ENCODE data around the gene PSMD3. TPM values are rescaled to one million over a fixed set of nuclear protein-coding genes. Genes with fewer than 3 reads are reported as not detected.

PSMD3 gene
- total RNA-seq, 1 experiment from 2014 or later, result 179 TPM

DNA sequence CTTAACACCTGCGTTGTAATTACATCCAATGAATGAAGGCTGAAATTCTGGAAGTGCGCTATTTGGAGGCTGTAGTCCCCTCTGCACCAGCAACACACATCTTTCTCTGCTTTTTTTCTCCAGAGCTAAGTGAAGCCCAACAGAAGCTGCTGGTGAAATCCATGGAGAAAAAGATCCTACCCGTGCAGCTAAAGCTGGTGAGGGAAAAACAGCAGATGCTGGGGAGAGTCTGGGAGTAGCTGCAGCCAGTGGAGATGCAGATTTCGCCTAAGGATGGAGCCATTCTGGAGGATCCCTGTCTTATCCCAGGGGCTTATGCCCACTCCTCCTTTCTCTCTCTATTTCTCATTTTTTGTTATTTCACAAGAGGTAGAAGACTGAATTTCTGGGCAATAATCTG is 4.8 kb upstream of the PSMD3 start:
- no TSS peak for BruUV-seq (replicated peaks)
- ChIA-PET CTCF (interaction anchor here (1.1 kb wide), 1 partner anchor 17 kb away, joined by 3 read pairs; no protein-coding TSS in a partner anchor), POLR2A (no interaction called here)
- H3K4me3 Mint-ChIP-seq (ENCODE audit: unreplicated experiment), result no peak overlapping the region
- intact Hi-C loops (cut with micrococcal nuclease; ENCODE audit: unreplicated experiment), result no loop called here
- H3K4me1 Mint-ChIP-seq (ENCODE audit: low read depth, unreplicated experiment), result peaks cover 14% of the 10 kb centered on the region
- no peaks in the 10 kb centered on the region for H3K27me3 ChIP-seq (replicated peaks; ENCODE audit: control insufficient read depth, insufficient read depth, low read length)
- H3K4me3 ChIP-seq (ENCODE audit: low read depth, low read length), result no peak overlapping the region
- no peaks in the 10 kb centered on the region for H3K4me1 ChIP-seq
- H3K27me3 Mint-ChIP-seq (ENCODE audit: insufficient read depth, unreplicated experiment), result no peaks in the 10 kb centered on the region
- peaks cover 11% of the 10 kb centered on the region for H3K36me3 Mint-ChIP-seq (ENCODE audit: insufficient read depth, unreplicated experiment)
- H3K9me3 ChIP-seq, result no peaks in the 10 kb centered on the region
- DNase-seq, result no peak
- TF ChIP-seq, protein P1, sequence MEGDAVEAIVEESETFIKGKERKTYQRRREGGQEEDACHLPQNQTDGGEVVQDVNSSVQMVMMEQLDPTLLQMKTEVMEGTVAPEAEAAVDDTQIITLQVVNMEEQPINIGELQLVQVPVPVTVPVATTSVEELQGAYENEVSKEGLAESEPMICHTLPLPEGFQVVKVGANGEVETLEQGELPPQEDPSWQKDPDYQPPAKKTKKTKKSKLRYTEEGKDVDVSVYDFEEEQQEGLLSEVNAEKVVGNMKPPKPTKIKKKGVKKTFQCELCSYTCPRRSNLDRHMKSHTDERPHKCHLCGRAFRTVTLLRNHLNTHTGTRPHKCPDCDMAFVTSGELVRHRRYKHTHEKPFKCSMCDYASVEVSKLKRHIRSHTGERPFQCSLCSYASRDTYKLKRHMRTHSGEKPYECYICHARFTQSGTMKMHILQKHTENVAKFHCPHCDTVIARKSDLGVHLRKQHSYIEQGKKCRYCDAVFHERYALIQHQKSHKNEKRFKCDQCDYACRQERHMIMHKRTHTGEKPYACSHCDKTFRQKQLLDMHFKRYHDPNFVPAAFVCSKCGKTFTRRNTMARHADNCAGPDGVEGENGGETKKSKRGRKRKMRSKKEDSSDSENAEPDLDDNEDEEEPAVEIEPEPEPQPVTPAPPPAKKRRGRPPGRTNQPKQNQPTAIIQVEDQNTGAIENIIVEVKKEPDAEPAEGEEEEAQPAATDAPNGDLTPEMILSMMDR (IDR thresholded peaks at IDR 0.05; ENCODE audit: insufficient read depth in 1 of 2, low read depth in 1 of 2, low read length in 1 of 2, severe bottlenecking in 1 of 2, unreplicated experiment in 1 of 2), result no peak
- no peak overlapping the region for H3K27ac Mint-ChIP-seq (ENCODE audit: unreplicated experiment)
- H3K9me3 Mint-ChIP-seq (ENCODE audit: unreplicated experiment), result no peaks in the 10 kb centered on the region
- no peaks in the 10 kb centered on the region for H3K36me3 ChIP-seq (ENCODE audit: control insufficient read depth, insufficient read depth, low read length)

DNA sequence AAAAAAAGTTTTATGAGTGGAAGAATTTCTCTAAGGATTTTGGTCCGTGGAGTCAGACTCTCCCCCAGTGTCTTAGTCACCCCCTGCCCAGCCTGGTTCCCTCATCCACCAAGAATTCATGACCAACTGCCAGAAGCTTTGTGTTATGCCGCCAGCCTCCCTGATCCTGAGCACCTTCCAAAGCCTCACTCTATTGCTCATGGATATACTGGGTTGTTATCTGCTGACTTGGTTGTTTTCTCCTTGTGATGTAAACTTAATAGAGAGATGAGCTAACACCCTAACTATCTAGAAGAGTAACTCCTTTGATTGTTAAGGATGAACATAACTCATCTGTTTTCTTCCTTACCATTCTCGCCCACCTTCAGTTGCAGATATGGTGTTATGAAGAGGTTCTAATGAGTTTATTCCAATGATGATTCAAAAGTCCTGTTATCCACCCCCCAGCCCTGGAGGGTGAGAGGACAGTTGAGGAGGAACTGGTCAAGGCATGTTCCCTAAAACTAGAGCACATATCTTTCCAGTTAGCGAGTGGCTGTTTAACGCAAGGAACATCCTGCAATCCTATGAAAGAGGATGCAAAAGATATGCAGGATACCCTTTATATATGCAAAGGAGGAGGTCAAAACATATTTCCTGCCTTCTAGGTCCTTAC is 1.5 kb upstream of the PSMD3 start:
- H3K36me3 Mint-ChIP-seq (ENCODE audit: insufficient read depth, unreplicated experiment), result peaks cover 27% of the 10 kb centered on the region
- H3K27me3 Mint-ChIP-seq (ENCODE audit: insufficient read depth, unreplicated experiment), result no peaks in the 10 kb centered on the region
- CTCF ChIA-PET, result interaction anchor here (2.0 kb wide), 1 partner anchor 20 kb away, joined by 39 read pairs; no protein-coding TSS in a partner anchor
- TF ChIP-seq, protein P1 (IDR thresholded peaks at IDR 0.05; ENCODE audit: insufficient read depth in 1 of 2, low read depth in 1 of 2, low read length in 1 of 2, severe bottlenecking in 1 of 2, unreplicated experiment in 1 of 2), result no peak
- Histone ChIP-seq H3K9me3 (no peaks in the 10 kb centered on the region), H3K27me3 (replicated peaks; ENCODE audit: control insufficient read depth, insufficient read depth, low read length) (no peaks in the 10 kb centered on the region), H3K36me3 (ENCODE audit: control insufficient read depth, insufficient read depth, low read length) (no peaks in the 10 kb centered on the region), H3K4me1 (peaks cover 6% of the 10 kb centered on the region; the same call in 1 of the 2 replicates), H3K4me3 (ENCODE audit: low read depth, low read length) (no peak overlapping the region)
- DNase-seq, result no peak
- peaks cover 19% of the 10 kb centered on the region for H3K4me1 Mint-ChIP-seq (ENCODE audit: low read depth, unreplicated experiment)
- intact Hi-C loops (cut with micrococcal nuclease; ENCODE audit: unreplicated experiment), result no loop called here
- POLR2A ChIA-PET, result no interaction called here
- H3K4me3 Mint-ChIP-seq (ENCODE audit: unreplicated experiment), result peak overlapping the region; percentile 98
- no TSS peak for BruUV-seq (replicated peaks)
- H3K27ac Mint-ChIP-seq (ENCODE audit: unreplicated experiment), result no peak overlapping the region
- no peaks in the 10 kb centered on the region for H3K9me3 Mint-ChIP-seq (ENCODE audit: unreplicated experiment)

DNA sequence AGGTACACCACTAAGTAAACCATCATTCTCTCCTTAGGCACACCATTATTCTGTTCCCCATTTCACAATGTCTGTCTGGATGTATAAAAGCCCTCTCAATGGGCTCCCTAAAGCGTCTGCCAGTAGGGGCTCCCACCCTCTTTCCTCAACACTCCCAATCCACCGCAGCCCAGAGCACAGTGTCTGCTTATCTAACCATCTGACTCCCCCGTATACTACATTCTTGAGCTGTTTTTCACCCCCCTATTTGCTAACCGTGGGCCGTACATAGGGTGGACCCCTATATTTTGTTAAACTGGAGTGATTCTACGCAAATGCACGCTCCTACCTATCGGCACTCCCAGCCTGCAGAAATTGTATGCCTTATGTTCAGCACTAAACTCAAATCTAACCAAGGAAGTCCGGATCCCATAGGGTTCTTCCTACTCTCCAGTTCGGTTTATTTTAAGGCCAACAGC is 685 bp upstream of the PSMD3 start:
- CTCF ChIA-PET, result interaction anchor here (0.6 to 2.0 kb wide), 15 partner anchors 21 to 361 kb away, joined by 3 to 39 read pairs (median 5); partner anchors contain the start of genes CSF3, IKZF3, LRRC3C and ORMDL3
- TSS peak; percentile 62 for BruUV-seq (replicated peaks)
- TF ChIP-seq, protein P1 (IDR thresholded peaks at IDR 0.05; ENCODE audit: insufficient read depth in 1 of 2, low read depth in 1 of 2, low read length in 1 of 2, severe bottlenecking in 1 of 2, unreplicated experiment in 1 of 2), result peak; percentile 34 to 57
- H3K9me3 Mint-ChIP-seq (ENCODE audit: unreplicated experiment), result no peaks in the 10 kb centered on the region
- POLR2A ChIA-PET, result interaction anchor here (0.5 to 1.6 kb wide), 11 partner anchors 27 to 238 kb away, joined by 3 to 14 read pairs (median 4); partner anchors contain the start of genes CASC3, LRRC3C, MED24 and ORMDL3
- peak overlapping the region; percentile 53 for H3K4me3 ChIP-seq (ENCODE audit: low read depth, low read length)
- intact Hi-C loops (cut with micrococcal nuclease; ENCODE audit: unreplicated experiment), result loop anchor here (1.0 kb wide), 2 partner anchors 21 to 63 kb away; no protein-coding TSS in a partner anchor
- H3K27me3 ChIP-seq (replicated peaks; ENCODE audit: control insufficient read depth, insufficient read depth, low read length), result no peaks in the 10 kb centered on the region
- peak overlapping the region; percentile 98 for H3K4me3 Mint-ChIP-seq (ENCODE audit: unreplicated experiment)
- peak in 1 of 2 experiments; percentile 53 for DNase-seq
- H3K36me3 ChIP-seq (ENCODE audit: control insufficient read depth, insufficient read depth, low read length), result peaks cover 2% of the 10 kb centered on the region
- H3K27ac Mint-ChIP-seq (ENCODE audit: unreplicated experiment), result peak overlapping the region; percentile 97
- no peaks in the 10 kb centered on the region for H3K27me3 Mint-ChIP-seq (ENCODE audit: insufficient read depth, unreplicated experiment)
- no peaks in the 10 kb centered on the region for H3K9me3 ChIP-seq
- peaks cover 6% of the 10 kb centered on the region; the same call in 1 of the 2 replicates for H3K4me1 ChIP-seq
- H3K4me1 Mint-ChIP-seq (ENCODE audit: low read depth, unreplicated experiment), result peaks cover 19% of the 10 kb centered on the region
- H3K36me3 Mint-ChIP-seq (ENCODE audit: insufficient read depth, unreplicated experiment), result peaks cover 35% of the 10 kb centered on the region
